Panc1 (cell line): ENCODE measurements around the gene ABCA6. TPM values are rescaled to one million over a fixed set of nuclear protein-coding genes. Genes with fewer than 3 reads are reported as not detected.

Experiments
- ATAC-seq: fragments of 200-7000 bp; cut with Tn5 transposase; 2 replicates; pipeline ENCODE4 v1.9.1; 2020; ENCODE audit warnings: mild to moderate bottlenecking, moderate library complexity
- BruUV-seq: library from RNA; stranded (reverse); fragments of 400-500 nt; replicated peaks from 2 replicates; lab custom pipeline; 2021; lab: Mats Ljungman, UMichigan
- CTCF ChIA-PET: fragments of 300-600 bp; sonication (Branson Sonifier 250); formaldehyde crosslinking; loops from one replicate; lab custom pipeline; 2022; ENCODE audit warnings: antibody characterized with exemption; lab: Charles Lee
- POLR2A ChIA-PET: fragments of 300-600 bp; sonication (Branson Sonifier 250); formaldehyde crosslinking; loops from one replicate; lab custom pipeline; 2022; ENCODE audit warnings: antibody characterized with exemption; lab: Charles Lee
- DNase-seq: peaks from one replicate; pipeline ENCODE4 v3.0.0-alpha.2; 2010; ENCODE audit warnings: low read depth, low spot score
- H3K27ac ChIP-seq: 2 replicates; pipeline ENCODE4 v1.5.1; 2011; ENCODE audit warnings: mild to moderate bottlenecking, low read length, inconsistent platforms
- H3K27me3 ChIP-seq: fragments of 200-500 bp; sonication (Bioruptor generic); 2 replicates; pipeline ENCODE4 v1.6.0; 2014; ENCODE audit warnings: low read length, inconsistent platforms; ENCODE audit not compliant: control insufficient read depth, insufficient read depth
- H3K36me3 ChIP-seq: fragments of 200-500 bp; sonication (Bioruptor generic); 2 replicates; pipeline ENCODE4 v1.5.1; 2014; ENCODE audit warnings: inconsistent platforms, mild to moderate bottlenecking, low read length, moderate library complexity; ENCODE audit not compliant: control insufficient read depth, insufficient read depth
- H3K4me1 ChIP-seq: 2 replicates; pipeline ENCODE4 v1.5.1; 2011; ENCODE audit warnings: inconsistent platforms, mild to moderate bottlenecking, low read length, moderate library complexity; ENCODE audit not compliant: control insufficient read depth, insufficient read depth
- H3K4me3 ChIP-seq, 2 experiments: 2 replicates each; pipeline ENCODE4 v1.5.1; 2011 to 2012; ENCODE audit warnings: low read depth in 2 of 2, low read length in 2 of 2, mild to moderate bottlenecking in 2 of 2, inconsistent platforms in 1 of 2, moderate library complexity in 1 of 2
- H3K9me3 ChIP-seq: fragments of 200-500 bp; sonication (Bioruptor generic); 2 replicates; pipeline ENCODE4 v1.5.1; 2014; ENCODE audit warnings: low read depth, mild to moderate bottlenecking, inconsistent platforms, low read length, moderate library complexity; ENCODE audit not compliant: control insufficient read depth, insufficient read depth
- POLR2AphosphoS5 ChIP-seq: IDR thresholded peaks from 2 replicates; pipeline ENCODE4 v1.6.1; 2012; ENCODE audit warnings: mild to moderate bottlenecking, low read depth, low read length, moderate library complexity
- SIN3A ChIP-seq: IDR thresholded peaks from 2 replicates; pipeline ENCODE4 v1.6.1; 2012; ENCODE audit warnings: low read depth, mild to moderate bottlenecking, low read length, moderate library complexity, borderline replicate concordance; ENCODE audit not compliant: insufficient read depth
- TCF7L2 ChIP-seq: IDR thresholded peaks from 2 replicates; pipeline ENCODE4 v1.6.1; 2011; ENCODE audit warnings: mild to moderate bottlenecking, low read depth, low read length, inconsistent platforms
- in situ Hi-C: cut with HindIII; loops from 2 replicates; pipeline ENCODE4 v1.10.0; 2016; ENCODE audit warnings: low sequenced_read_pairs, low pct_unique_long_range_greater_than_20kb
- intact Hi-C: fragments of 100-400 bp; cut with micrococcal nuclease; formaldehyde crosslinking; loops from one replicate; pipeline ENCODE4 v1.10.0; 2022; ENCODE audit not compliant: unreplicated experiment
- total RNA-seq: library from RNA; stranded (reverse); gene quantifications from one replicate; pipeline ENCODE4 v1.2.1, GENCODE V29; 2021; ENCODE audit not compliant: unreplicated experiment
- TF ChIP-seq, protein P1 (sequence below), 2 experiments: IDR thresholded peaks; 2 replicates each; pipeline ENCODE4 v1.6.1; 2011 to 2012; ENCODE audit warnings: low read depth in 2 of 2, control low read depth in 1 of 2, low read length in 1 of 2, mild to moderate bottlenecking in 1 of 2, moderate library complexity in 1 of 2; ENCODE audit not compliant: insufficient read depth in 1 of 2
- TF ChIP-seq, protein P2 (sequence below): fragments of 450-650 bp; IDR thresholded peaks from 2 replicates; pipeline ENCODE4 v1.5.1; 2017; ENCODE audit warnings: mild to moderate bottlenecking

The ABCA6 gene
- total RNA-seq, 1 experiment from 2014 or later: 0.46 TPM

DNA sequence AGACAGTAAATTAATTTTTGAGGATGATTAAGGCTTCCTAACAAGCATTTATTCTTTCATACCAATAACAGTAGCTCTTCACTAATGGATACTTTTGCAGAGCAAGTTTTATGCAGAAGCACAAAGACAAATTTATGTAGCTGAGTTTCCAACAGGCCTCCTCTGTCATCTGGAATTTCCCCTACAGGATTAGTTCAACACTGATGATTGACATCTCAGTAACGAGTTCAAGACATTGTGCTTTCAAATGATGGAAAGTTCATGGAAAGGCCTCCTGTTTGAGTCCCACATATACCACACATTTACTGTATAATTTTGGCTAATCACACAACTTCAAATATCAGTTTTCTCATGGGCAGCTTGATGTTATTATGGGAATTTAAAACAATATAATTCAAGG lies 46.4 kb upstream of the ABCA6 start:
- ChIA-PET POLR2A (no interaction called here), CTCF (no interaction called here)
- TF ChIP-seq, protein P1, sequence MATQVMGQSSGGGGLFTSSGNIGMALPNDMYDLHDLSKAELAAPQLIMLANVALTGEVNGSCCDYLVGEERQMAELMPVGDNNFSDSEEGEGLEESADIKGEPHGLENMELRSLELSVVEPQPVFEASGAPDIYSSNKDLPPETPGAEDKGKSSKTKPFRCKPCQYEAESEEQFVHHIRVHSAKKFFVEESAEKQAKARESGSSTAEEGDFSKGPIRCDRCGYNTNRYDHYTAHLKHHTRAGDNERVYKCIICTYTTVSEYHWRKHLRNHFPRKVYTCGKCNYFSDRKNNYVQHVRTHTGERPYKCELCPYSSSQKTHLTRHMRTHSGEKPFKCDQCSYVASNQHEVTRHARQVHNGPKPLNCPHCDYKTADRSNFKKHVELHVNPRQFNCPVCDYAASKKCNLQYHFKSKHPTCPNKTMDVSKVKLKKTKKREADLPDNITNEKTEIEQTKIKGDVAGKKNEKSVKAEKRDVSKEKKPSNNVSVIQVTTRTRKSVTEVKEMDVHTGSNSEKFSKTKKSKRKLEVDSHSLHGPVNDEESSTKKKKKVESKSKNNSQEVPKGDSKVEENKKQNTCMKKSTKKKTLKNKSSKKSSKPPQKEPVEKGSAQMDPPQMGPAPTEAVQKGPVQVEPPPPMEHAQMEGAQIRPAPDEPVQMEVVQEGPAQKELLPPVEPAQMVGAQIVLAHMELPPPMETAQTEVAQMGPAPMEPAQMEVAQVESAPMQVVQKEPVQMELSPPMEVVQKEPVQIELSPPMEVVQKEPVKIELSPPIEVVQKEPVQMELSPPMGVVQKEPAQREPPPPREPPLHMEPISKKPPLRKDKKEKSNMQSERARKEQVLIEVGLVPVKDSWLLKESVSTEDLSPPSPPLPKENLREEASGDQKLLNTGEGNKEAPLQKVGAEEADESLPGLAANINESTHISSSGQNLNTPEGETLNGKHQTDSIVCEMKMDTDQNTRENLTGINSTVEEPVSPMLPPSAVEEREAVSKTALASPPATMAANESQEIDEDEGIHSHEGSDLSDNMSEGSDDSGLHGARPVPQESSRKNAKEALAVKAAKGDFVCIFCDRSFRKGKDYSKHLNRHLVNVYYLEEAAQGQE (IDR thresholded peaks at IDR 0.05; ENCODE audit: insufficient read depth in 1 of 2, low read depth in 2 of 2, low read length in 1 of 2): no peak
- TF ChIP-seq TCF7L2: no peak
- no peak for TF ChIP-seq POLR2AphosphoS5
- Histone ChIP-seq H3K27me3 (no peaks in the 10 kb centered on the region), H3K36me3 (no peaks in the 10 kb centered on the region), H3K4me3 (no peak overlapping the region), H3K9me3 (no peaks in the 10 kb centered on the region), H3K4me1 (no peaks in the 10 kb centered on the region), H3K27ac (no peak overlapping the region)
- ATAC-seq (no peak), DNase-seq (no peak)
- no TSS peak for BruUV-seq
- in situ Hi-C loops (no loop called here), intact Hi-C loops (no loop called here)

DNA sequence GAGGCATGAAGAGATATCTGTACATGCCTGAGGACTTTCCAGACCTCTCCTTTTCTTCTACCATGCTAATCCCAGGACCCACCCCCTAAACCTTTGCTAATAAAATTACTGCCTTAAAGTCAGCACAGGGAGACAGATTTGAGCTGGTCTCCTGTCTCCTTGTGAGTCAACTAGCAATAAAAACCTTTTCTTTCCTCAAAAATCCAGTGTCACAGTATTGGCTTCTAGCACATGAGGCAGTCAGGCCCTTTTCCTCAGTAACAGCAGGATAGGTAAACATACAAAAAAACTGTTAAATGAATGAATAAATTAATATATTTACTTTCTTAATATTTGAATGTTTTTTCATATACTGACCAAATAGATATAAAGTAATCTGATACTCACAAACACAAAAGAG lies 45.6 kb upstream of the ABCA6 start:
- Histone ChIP-seq H3K4me1 (no peaks in the 10 kb centered on the region), H3K4me3 (no peak overlapping the region), H3K27ac (no peak overlapping the region), H3K36me3 (no peaks in the 10 kb centered on the region), H3K9me3 (no peaks in the 10 kb centered on the region), H3K27me3 (no peaks in the 10 kb centered on the region)
- ChIA-PET POLR2A (no interaction called here), CTCF (no interaction called here)
- in situ Hi-C loops: no loop called here
- TF ChIP-seq TCF7L2: no peak
- TF ChIP-seq, protein P1 (IDR thresholded peaks at IDR 0.05; ENCODE audit: insufficient read depth in 1 of 2, low read depth in 2 of 2, low read length in 1 of 2): no peak
- TF ChIP-seq POLR2AphosphoS5: no peak
- TF ChIP-seq, protein P2, sequence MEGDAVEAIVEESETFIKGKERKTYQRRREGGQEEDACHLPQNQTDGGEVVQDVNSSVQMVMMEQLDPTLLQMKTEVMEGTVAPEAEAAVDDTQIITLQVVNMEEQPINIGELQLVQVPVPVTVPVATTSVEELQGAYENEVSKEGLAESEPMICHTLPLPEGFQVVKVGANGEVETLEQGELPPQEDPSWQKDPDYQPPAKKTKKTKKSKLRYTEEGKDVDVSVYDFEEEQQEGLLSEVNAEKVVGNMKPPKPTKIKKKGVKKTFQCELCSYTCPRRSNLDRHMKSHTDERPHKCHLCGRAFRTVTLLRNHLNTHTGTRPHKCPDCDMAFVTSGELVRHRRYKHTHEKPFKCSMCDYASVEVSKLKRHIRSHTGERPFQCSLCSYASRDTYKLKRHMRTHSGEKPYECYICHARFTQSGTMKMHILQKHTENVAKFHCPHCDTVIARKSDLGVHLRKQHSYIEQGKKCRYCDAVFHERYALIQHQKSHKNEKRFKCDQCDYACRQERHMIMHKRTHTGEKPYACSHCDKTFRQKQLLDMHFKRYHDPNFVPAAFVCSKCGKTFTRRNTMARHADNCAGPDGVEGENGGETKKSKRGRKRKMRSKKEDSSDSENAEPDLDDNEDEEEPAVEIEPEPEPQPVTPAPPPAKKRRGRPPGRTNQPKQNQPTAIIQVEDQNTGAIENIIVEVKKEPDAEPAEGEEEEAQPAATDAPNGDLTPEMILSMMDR: no peak
- no peak for TF ChIP-seq SIN3A
- intact Hi-C loops: no loop called here
- no TSS peak for BruUV-seq
- no peak for DNase-seq
- ATAC-seq: no peak
